GM18498 (cell line): ENCODE measurements around the gene F2R.

Source experiments
- ATAC-seq: cut with Tn5 transposase; IDR thresholded peaks from one replicate; pipeline ENCODE4 v1.9.1; 2021; ENCODE audit warnings: mild to moderate bottlenecking, moderate library complexity; ENCODE audit not compliant: unreplicated experiment

Gene F2R

DNA sequence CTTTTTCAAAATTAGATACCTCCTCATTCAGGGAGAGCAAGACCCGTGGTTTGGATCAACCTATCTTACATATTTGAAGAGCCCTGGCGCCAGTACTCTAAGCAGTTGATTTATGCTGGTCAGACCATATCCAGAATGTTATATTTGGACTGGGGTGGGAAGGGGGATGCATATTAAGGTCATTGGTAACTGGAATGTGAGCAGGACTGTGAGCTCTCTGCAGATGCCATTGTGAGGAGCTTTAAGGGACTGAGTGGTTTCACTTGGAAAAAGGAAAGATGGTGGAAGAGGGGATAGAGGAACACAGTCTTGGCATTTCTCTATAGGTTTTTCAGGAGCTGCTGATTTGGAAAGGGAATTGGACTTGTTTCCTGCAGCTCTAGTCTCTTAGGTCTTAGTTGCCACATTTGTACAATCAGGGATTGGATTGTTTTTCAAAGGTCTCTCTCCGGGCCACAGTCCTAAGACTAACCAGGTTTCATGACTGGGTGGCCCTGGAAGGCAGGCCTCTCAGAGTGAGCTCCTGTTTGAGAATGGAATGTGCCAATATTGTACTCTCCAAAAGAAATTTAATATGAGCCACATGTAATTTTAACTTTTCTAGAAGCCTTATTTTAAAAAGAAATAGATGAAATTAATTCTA, 25.8 kb upstream of the F2R start:
- no peak for ATAC-seq

DNA sequence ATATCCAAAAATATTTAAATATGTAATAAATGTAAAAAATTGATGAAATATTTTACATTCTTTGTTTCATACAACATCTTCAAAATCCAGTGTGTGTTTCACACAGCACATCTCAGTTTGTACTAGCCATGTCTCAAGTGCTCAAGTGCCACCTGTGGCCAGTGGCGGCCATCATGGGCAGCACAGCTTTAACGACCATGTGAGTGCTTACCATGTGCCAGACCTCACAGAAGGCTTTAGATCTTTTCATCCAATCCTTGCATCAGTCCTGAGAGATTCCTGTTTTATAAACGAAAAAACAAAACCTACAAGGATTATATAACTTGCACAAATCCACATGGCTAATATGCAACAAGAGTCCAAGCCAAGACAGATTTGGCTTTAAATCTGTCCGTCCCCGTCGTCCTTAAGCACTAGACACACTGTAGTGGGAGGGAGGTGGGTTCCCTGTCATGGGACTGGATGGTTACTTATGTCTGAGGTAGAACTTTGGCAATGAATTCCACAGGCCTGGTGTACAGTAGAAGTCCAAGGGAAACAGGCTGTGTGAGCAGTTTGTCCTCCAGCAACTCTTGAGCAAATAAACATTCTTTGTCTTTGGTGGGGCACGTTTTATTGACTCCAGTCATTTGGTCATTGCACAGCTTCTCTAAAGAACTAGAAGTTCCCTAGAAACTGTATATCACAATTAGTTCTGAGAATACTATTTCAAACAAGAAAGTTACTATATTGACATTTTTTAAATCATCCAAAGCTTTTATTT, 25.0 kb upstream of the F2R start:
- ATAC-seq: no peak

- no peak for ATAC-seq
Measured at GRCh38 chr5:76691467-76692273, 24.3 kb upstream of the F2R start.

- no peak for ATAC-seq
Measured at GRCh38 chr5:76692274-76692540, 23.7 kb upstream of the F2R start.

DNA sequence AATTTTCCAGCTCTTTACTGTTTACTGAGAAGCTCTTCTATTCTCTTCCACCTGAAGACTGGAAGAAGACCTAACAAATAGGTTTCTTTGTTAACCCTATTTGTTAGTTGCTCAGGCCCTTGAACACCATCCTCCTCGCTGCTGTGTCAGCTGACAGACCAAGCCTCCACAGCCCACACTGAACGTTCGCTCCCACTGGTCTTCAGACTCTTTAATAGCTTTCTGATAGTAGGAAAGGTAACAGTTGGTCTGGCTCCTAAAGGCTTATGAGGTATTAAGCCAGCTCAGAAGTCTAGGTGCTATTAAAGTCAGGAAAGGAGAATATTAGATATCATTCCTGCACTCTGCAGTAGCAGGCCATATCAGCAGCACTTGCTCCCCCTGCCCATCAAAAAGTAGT, 23.3 kb upstream of the F2R start:
- ATAC-seq: no peak

DNA sequence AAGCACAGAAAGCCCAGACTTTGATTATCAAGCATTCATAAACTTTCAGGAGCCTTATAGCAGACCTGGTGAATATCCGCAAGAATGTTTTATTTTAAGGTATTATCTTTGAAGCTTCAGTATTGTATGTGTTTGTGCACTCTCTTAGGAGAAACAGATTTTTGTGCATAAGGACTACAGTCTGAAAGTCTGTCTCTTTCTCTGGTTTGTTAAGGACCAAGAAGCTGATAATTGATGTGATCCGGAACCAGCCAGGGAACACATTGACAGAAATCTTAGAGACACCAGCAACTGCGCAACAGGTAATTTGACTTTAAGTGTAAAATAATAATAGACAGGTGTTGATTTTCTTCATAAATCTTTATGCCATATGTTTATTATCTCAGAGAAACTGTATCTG, 22.8 kb upstream of the F2R start:
- ATAC-seq: no peak

GRCh38 chr5:76694317-76694716, 21.6 kb upstream of the F2R start:
- no peak for ATAC-seq

DNA sequence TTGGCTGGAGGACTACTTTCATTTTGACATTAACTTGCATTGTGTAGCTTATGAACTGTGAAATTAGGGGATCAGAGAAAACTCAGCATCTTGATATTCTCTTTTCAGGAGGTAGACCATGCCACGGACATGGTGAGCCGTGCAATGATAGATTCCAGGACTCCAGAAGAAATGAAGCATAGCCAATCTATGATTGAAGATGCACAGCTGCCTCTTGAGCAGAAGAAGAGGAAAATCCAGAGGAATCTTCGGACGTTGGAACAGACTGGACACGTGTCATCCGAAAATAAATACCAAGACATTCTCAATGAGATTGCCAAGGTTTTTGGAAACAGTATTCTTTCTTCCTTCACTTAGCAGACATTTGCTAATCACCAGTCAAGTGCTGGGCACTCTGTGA, 20.6 kb upstream of the F2R start:
- no peak for ATAC-seq

GRCh38 chr5:76696251-76696650, 19.7 kb upstream of the F2R start:
- ATAC-seq: no peak

- no peak for ATAC-seq
Measured at GRCh38 chr5:76697670-76698069, 18.3 kb upstream of the F2R start.

DNA sequence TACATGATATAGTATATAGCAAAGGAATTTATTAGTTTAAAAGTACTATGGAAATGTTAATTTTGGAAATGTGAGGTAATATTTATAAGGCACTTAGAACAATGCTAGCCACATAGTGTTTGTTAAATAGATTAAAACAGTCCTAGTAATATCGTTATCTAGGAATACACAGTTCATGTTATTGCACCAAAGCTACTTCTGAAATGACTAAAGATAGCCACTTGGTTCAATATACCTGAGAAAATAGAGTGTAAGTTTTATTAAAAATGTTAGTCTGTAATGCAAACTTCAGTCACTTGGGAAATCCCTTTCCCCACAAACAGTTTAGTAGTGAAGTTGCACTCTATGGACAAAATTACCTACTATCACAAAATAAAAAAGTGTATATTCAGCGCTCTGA, 15.4 kb upstream of the F2R start:
- no peak for ATAC-seq

- no peak for ATAC-seq
Measured at GRCh38 chr5:76701298-76701697, 14.6 kb upstream of the F2R start.

DNA sequence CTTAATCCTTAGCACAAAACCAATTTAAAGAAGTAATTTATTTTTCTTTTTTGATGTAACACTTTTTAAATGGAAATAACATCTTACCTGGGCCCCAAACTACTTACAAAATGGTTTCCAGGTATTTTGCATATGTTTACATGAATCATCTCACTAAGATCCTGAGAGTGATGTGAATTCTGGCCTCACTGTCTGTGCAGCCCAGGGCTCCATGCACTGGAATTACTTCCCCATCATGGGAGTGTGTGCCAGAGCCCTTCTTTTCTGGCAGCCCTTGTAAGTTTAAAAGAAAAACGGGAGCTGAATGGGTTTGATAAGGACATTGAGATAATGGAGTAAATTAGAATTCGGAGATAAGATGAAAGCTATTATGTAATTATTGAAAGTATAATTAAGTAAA, 12.2 kb upstream of the F2R start:
- no peak for ATAC-seq

DNA sequence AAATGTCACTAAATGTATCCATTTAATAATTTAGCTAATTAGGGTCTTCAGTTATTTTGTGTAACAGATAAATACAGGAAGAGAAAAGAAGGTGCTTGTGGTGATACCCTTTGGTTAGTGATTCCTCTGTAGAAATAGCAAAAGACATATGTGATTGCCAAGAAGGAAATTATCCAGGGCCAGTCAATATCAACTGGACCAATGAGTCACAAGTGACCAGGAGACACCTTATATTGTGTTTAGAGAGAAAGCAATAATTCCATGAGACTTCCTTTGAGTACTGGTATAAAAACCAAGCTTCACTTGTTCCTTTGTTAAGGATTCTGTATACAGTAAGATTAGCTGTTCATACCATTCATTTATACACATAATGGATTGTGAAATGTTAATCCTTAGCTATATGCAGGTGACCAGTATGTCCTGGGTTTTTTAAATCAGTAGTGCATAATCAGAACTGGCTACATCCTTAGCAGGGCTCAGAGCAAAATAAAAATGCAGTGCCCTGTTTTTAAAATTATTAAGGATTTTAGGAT, 11.7 kb upstream of the F2R start:
- no peak for ATAC-seq

DNA sequence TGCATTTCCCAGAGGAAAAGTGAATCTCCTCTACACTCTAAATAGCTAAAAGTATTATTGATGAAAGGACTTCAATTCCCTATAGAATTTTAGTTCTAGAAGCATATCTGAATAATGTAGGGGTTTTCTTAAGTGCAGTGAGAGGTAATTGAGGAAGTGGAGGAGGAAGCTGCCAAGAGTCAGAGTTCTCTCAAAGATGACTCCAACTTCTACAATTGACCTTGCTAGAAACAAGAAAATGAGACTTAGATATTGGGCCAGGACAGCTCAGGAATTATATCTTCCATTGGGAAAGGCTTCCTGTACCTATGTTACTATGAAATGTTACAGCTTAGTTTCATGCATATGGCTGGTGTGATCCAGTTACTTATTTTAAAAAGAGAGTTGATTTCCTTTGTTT, 10.4 kb upstream of the F2R start:
- ATAC-seq: no peak

DNA sequence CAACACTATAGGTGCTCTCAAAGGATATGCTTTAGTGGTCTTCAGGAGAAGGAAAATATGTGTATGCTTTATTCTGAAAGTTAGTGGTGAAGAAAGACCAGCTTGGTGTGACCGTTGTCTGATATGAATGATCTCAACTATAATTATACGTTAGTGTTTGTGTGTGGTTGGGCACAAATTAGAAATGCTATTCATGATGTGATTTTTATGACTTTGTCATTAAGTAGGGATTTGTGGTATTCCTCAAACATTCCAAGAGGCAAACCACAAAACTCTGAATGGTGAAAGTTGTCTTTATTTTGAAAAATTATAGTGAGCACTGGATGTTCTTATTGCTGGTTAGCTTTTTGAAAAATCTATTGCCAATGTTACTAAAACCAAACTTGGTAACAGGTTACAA, 6.2 kb upstream of the F2R start:
- ATAC-seq: no peak

DNA sequence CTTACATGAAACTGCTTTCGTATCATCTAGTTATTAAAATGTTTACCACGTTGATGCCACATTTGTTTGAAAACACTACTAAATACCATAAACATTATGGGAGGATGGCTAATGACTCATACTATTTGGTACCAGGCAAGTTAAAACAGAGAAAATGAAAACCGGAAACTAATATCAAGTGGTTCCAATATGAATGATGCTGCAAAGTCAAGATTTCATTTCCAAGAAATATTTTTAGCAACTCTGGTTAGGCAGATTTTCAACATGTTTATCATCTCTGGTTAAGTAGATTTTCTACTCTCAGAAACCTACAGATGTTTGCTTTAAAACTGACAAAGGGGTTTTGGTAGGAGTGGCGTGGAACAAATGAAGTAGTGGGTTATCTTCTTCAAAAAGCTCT, 4.9 kb upstream of the F2R start:
- peak; percentile 45 for ATAC-seq

DNA sequence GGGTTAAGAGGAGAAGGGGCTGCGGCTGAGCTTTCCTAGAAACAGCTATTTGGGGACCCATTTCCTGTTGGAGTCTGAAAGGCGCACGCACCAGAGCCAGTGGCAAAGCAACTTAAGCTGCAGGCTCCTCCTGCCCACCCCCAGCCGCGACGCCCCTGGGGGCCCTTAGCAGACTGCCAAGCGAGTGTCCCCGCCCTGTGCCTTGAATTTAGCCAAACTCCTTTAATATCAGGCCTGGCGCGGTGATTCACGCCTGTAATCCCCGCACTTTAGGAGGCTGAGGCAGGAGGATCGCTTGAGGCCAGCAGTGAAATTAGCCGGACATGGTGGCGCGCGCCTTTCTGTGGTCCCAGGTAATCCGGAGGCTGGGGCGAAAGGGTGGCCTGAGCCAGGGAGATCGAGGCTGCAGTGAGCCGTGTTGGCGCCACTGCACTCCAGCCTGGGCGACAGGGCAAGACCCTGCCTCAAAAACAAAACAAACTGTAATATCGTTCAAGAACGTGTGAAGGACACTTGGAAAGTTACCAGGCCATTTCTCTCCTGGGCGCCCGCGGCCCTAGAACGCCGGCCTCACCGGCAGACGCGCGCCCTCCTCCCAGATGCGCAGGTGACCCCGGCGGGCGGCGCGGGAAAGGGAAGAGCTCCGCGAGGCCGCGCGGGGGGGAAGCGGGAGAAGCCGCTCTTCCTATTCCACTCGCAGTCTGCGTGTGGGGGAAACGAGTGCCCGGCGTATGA, 1.0 kb upstream of the F2R start:
- peak; percentile 1 for ATAC-seq

DNA sequence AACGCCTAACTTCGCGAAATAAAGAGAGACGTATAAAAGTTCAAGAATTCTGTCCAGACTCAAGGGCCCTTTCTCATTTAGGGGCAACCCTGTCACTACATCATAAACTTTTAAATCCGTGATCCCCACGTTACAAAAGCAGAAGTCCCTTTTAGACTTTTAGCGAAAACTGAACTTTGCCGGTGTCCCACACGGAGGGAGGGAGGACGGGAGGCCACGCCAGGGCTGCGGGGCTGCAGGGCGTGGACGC, 515 bp upstream of the F2R start:
- ATAC-seq: no peak

DNA sequence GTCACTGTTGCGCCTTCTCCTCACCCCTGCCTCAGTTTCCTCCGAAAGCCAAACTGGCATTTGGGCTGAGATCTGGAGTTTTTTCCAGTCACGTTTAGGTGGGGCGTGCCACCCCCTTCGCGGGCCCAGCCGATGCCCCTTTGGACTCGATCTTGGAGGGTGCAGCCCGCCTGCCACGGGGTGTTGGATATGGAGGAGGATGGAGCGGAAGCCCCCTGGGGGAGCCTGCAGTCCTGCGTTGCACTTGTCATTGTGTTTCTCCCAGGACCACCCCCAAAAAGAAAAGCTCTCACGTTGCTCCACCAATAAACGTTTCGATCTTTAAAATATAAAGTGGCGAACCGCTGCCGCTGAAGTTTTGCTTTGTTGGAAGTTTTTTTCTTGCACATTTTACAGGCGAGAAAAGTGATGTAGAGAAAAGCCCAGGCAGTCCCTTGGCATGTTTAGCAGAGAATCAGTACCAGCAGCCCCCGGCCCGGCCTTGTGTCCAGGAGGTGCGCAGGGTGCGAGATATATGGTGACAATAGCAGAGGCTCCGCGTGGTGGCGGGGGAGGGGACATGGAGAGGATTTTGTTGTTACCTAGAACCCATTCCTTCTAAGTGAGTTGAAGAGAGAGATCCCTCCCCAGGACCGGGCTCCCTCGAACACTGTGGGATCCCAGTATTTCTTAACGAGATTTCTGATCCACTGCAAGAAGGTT, 681 bp downstream of the F2R start:
- no peak for ATAC-seq
